Measurements from ENCODE around the gene PRSS2. TPM values are rescaled to one million over a fixed set of nuclear protein-coding genes. Genes with fewer than 3 reads are reported as not detected.
A peak's percentile ranks its signal among the peaks of the same experiment; 100 is the strongest.

PRSS2 gene
- total RNA-seq, 1 donor from 2014 or later: not detected

DNA sequence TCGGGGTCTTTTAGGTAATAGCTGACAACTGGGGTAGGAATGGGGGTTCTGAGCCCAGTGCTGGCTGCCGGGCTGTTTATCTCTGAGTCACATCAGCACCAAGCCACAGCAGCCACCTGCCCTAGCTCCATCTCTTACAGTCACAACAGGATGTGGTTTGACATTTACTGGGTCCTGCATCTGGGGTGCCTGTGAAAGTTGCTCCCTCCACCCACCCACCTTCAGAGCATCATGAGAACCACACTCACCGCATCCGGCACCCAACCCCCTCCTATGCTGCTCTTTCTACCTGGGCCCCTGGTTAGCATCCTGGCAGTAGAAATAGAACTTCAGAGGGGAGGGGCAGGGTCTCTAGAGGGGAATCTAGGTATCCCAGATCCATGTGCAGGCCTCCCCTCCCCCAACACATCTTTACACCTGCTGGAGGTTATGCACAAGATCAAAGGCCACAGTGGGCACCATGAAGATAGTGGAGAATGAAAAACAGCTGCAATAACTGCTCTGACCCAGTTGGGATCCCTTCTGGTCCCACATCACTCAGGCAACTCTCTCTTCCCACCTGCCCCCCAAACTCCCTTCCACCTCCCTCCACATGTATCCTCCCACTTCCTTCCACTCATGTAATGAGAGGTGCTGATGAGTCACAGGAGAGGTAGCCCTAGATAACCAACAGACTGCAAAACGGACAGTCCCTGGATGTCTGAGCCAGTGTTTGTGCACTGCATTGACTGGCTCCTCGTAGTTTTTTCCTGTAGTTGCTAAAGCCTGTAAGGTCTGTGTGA is 38.2 kb downstream of the PRSS2 start:
- H3K36me3 Mint-ChIP-seq (ENCODE audit: unreplicated experiment): no peaks in the 10 kb centered on the region
- TF ChIP-seq, protein P1, sequence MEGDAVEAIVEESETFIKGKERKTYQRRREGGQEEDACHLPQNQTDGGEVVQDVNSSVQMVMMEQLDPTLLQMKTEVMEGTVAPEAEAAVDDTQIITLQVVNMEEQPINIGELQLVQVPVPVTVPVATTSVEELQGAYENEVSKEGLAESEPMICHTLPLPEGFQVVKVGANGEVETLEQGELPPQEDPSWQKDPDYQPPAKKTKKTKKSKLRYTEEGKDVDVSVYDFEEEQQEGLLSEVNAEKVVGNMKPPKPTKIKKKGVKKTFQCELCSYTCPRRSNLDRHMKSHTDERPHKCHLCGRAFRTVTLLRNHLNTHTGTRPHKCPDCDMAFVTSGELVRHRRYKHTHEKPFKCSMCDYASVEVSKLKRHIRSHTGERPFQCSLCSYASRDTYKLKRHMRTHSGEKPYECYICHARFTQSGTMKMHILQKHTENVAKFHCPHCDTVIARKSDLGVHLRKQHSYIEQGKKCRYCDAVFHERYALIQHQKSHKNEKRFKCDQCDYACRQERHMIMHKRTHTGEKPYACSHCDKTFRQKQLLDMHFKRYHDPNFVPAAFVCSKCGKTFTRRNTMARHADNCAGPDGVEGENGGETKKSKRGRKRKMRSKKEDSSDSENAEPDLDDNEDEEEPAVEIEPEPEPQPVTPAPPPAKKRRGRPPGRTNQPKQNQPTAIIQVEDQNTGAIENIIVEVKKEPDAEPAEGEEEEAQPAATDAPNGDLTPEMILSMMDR (IDR thresholded peaks at IDR 0.05; ENCODE audit: partially characterized antibody, unreplicated experiment): no peak
- peaks cover 18% of the 10 kb centered on the region for H3K4me1 Mint-ChIP-seq (ENCODE audit: low read depth, unreplicated experiment)
- H3K27ac Mint-ChIP-seq (ENCODE audit: unreplicated experiment): no peak overlapping the region
- no peak overlapping the region for H3K4me3 Mint-ChIP-seq (ENCODE audit: unreplicated experiment)
- peaks cover 2% of the 10 kb centered on the region for H3K9me3 Mint-ChIP-seq (ENCODE audit: unreplicated experiment)
- DNase-seq: no peak
- H3K27me3 Mint-ChIP-seq (ENCODE audit: unreplicated experiment): peaks cover 4% of the 10 kb centered on the region

DNA sequence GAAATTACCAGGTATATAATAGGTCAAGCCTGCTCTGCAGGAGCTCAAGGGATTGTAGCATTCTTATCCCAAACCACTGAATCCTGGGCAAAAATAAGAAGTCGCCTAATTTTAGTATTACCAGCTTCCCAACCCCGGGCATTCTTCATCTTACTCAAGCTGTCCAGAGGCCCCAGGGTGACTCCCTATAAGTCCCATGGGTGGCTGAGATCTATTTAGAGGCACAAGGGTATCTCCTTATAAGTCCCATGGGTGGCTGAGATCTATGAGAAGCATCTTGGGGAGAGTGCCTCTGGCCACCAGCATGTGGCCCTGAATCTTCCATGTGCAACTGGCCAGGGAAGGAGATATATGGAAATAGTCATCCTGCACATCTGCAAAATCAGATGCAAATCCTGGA is 38.9 kb downstream of the PRSS2 start:
- no peak for DNase-seq
- H3K9me3 Mint-ChIP-seq (ENCODE audit: unreplicated experiment): peaks cover 2% of the 10 kb centered on the region
- H3K4me3 Mint-ChIP-seq (ENCODE audit: unreplicated experiment): no peak overlapping the region
- peaks cover 4% of the 10 kb centered on the region for H3K27me3 Mint-ChIP-seq (ENCODE audit: unreplicated experiment)
- H3K36me3 Mint-ChIP-seq (ENCODE audit: unreplicated experiment): no peaks in the 10 kb centered on the region
- H3K4me1 Mint-ChIP-seq (ENCODE audit: low read depth, unreplicated experiment): peaks cover 18% of the 10 kb centered on the region
- no peak overlapping the region for H3K27ac Mint-ChIP-seq (ENCODE audit: unreplicated experiment)
- TF ChIP-seq, protein P1 (IDR thresholded peaks at IDR 0.05; ENCODE audit: partially characterized antibody, unreplicated experiment): no peak

DNA sequence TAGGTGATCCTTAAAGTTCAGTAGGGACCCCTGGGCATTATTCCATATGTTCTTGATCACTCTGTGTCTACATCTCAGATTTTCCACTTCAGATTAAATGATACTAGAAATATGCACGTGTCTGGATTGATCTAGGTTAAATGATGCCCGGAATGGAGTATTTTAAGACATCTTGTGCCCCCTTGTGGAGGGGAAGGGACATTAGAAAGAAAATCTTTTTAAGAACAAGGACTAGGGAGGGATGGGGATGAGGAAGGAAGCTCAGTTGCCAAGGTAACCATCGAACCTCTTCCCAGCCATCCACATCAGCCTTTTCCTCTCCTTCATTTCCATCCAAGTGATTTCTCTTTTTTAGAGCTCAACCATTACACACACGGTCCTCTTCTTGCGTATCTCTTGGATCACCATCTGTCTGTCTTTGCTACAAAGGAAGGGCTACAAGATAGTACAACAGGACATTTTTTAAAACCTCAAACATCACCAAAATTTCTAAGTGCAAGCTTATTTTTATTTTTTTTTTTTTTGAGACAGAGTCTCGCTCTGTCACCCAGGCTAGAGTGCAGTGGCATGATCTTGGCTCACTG is 40.5 kb downstream of the PRSS2 start:
- H3K4me3 Mint-ChIP-seq (ENCODE audit: unreplicated experiment): no peak overlapping the region
- peaks cover 2% of the 10 kb centered on the region for H3K9me3 Mint-ChIP-seq (ENCODE audit: unreplicated experiment)
- peaks cover 23% of the 10 kb centered on the region for H3K4me1 Mint-ChIP-seq (ENCODE audit: low read depth, unreplicated experiment)
- TF ChIP-seq, protein P1 (IDR thresholded peaks at IDR 0.05; ENCODE audit: partially characterized antibody, unreplicated experiment): peak; percentile 79
- no peak overlapping the region for H3K27ac Mint-ChIP-seq (ENCODE audit: unreplicated experiment)
- peaks cover 2% of the 10 kb centered on the region for H3K27me3 Mint-ChIP-seq (ENCODE audit: unreplicated experiment)
- no peak for DNase-seq
- H3K36me3 Mint-ChIP-seq (ENCODE audit: unreplicated experiment): no peaks in the 10 kb centered on the region

DNA sequence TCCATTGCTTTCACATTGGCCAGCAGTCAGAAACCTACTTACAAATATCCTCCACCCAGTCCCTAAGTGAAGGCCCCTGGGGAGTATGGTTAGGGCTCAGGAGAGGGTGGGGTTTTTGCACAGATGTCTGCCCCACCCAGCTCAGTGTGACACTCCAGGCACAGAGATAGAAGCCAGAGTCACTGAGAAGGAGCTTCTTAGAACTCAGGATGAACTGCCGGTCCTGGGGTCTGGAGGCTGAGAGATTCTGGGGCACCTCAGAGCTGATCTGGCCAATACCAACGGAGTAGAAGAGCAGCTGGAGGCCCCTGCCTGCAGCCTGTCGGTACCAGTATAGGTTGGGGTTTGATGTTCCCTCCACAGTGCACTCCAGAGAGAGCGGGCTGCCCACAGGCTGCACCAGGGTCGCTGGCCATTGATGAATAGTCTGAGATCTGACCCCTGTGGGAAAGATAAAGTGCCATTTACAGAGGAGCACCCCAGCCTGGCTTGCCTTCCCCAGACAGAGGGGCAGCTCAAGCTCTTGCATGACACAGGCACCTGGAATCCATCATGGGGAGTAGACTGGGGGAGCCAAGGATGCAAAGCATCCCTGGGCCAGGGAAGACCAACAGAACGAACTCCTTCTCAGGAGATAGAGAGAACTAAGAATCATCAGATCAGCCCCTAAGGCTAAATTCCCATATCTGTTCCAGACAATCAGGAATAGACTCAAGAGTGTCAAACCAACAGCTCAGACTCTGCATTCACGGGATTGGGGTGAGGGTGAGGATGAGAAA is 41.9 kb downstream of the PRSS2 start:
- Mint-ChIP-seq H3K27ac (ENCODE audit: unreplicated experiment) (no peak overlapping the region), H3K9me3 (ENCODE audit: unreplicated experiment) (peaks cover 2% of the 10 kb centered on the region), H3K27me3 (ENCODE audit: unreplicated experiment) (peaks cover 2% of the 10 kb centered on the region)

More for the DNA sequence above, 41.9 kb downstream of the PRSS2 start:
- DNase-seq: no peak
- peaks cover 23% of the 10 kb centered on the region for H3K4me1 Mint-ChIP-seq (ENCODE audit: low read depth, unreplicated experiment)
- H3K36me3 Mint-ChIP-seq (ENCODE audit: unreplicated experiment): no peaks in the 10 kb centered on the region
- H3K4me3 Mint-ChIP-seq (ENCODE audit: unreplicated experiment): no peak overlapping the region
- TF ChIP-seq, protein P1 (IDR thresholded peaks at IDR 0.05; ENCODE audit: partially characterized antibody, unreplicated experiment): no peak
